Astrocyte of the hippocampus (primary cell): ENCODE measurements around the gene NCBP2.

Source experiments
- DNase-seq: peaks from one replicate; pipeline ENCODE4 v3.0.0; 2011; ENCODE audit warnings: low read depth, low spot score

The NCBP2 gene

DNA sequence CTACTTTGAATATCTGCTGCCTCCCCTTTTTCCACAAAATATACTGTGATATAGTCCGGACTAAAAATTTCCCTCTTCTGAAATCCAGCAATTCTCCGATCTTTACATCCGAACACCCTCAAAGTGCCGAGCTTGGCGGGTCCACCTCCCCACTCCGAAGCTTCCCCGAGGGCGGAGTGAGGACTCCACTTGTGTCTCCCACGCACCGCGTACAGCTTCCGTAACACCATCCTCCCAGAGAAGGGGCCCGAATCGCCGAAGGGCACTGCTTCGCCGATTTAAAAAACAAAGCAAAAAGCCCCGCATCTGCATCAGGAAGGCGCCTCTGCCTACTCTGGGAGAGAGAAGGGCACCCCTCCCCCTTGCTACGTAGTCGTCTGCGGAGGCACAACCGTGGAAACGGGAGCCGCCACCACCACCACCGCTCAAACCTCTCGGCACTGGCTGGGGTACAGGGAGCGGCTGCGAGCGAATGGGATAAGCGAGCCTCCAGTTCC is 551 bp downstream of the NCBP2 start:
- no peak for DNase-seq

DNA sequence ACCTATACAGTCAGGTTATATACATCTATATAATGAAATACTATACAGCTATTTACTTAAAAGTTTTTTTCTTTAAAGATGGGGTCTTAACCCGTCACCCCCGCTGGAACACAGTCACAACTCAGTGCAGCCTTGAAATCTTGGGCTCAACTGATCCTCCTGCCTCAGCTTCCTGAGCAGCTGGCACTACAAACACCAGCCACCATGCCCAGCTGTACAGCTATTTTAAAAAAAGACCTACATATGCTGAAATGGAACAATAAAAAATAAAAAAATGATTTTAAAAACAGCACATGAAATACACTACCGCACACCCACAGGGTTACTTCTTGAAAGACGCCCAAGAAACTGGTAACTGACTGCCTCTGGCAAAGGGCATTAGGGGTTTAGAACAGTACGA is 3.8 kb downstream of the NCBP2 start:
- no peak for DNase-seq

DNA sequence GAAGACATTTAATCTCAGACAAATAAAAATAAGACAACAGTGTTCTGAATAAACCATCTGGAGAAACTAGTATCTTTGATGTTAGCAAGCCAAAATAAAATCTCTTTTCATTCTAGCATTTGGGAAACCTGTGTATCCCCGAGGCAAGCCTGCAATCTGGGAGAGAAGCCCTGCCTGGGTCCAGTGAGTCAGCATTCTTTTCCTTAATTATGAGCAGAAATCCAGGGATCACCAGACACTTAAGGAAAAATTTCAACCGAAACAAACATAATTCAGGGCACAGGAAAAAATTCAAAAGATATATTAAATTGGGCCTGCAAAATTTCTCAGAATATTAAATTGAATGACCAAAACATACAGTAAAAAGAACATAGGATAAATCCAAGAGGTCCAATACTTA is 4.2 kb downstream of the NCBP2 start:
- DNase-seq: no peak

DNA sequence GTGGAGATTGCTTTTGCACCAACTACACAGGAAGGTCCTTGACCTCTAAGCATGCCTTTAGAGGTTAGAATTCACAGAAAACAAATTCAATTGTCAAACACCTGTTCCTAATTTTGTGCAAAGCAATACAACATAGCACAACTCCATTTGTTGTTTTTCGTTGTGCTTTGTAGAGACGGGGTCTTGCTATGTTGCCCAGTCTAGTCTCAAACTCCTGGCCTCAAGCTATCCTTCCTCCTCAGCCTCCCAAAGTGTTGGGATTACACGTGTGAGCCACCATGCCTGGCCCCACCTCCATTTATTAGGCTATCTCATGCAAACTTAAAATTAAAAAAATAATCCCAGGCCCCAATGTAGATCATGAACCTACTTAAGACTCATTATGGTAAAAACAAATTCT is 6.0 kb downstream of the NCBP2 start:
- DNase-seq: no peak

DNA sequence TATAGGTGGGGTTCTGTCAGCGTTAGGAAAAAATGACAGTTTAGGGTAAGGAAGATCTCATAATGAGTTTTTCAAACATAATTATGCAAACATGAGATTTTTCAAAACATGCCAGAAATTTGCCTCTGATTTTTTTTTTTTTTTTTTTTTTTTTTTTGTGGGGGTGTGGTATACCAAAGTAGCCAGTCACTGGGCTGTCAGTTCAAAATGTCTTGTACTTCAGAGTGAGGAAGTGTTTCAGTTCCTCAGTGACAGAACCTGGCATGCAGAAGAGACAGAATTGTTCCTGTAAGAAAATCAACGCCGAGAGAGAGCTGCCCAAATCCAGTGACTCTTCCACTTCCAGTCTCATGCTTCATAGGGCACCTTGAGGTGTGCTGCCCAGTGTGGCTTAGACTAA is 9.7 kb downstream of the NCBP2 start:
- DNase-seq: no peak

DNA sequence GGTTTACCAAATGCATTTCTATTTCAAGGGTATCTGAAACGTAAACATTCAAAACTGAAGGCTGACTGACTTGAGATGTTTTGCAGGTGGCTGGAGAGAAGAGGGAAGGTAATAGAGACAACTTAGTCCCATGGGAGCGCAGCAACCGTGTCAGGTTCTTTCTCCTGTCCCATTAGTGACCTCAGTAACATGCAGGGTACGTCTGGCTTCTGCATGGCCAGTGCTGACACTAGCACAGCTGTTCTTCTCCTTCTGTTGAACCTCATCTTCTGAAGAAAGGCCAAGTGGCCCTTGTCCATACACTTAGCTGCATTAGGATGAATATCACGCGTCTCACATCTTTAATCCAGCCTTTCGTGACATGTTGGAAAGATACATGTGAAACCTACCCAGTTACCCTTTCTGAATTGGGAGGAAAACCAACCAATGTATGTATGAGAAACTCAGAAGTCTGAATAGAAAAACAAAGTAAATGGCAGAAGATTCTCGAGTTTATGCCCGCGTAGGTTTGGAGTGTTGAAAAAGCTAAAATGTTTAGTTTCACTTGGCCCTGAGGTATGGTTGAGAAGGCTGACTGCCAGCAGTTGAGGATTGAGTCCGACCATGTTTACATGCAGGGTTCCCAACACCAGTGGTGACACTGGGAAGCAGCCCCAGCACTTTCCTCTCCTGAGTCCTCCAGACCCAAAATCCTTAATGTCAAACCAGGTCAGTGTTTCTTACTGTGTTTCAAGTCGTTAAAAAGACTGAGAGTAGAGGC is 10.3 kb downstream of the NCBP2 start:
- DNase-seq: no peak

DNA sequence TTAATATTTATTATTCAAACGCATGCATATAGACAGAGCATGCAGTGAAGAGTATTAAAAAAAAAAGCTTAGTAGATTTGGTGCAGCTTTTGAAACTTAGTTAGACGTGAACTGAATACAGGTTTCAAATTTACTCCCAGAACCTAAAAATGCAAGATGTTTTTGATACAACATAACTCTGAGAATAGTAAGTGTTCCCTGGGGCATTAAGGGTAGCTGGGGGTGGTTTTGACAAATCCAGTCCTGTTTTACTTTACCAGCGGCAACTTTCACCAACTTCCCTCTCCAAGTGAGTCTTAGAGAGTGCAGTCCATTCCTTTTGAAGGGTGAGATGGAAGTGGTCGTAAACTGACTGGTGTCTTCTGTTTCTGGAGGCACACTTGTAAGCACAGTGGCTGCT is 11.2 kb downstream of the NCBP2 start:
- DNase-seq: no peak

DNA sequence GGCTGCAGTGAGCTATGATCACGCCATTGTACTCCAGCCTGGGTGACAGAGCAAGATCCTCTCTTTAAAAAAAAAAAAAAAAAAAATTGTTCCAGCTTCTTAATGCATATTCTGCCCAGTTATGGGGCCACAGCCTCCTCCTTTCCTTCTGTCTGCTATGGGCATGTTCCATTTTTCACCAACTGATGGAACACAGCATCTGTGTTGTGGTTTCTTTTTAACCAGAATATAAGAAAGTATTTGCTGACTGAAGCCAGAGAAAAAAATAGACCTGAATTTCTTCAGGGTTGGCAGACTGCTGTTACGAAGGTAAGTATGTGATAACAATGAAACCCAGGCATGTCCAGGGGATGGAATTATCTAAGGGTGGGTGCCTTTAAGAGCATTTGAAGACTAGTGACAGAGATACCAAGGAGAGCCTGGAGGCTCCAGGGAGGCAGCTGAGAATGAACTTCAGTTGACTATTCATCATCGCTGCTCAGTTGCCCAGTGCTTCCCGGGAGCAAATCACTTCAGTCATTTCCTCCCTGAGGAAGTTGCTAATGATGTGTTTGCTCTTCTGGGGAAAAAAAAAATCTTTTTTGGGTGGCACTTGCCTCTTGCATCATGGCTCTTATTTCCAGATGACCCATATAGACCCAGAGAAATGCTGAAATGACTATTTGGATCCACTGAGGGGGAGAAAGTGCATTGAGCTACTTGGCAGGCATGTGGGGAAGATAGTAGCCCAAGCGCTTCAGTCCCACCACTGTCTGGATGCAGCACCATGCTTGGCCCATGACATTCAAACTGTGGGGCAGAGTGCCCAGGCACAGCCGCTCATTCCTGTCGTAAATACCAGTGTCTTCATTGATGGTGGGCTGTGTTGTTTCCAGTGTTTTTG is 14.5 kb downstream of the NCBP2 start:
- DNase-seq: no peak

DNA sequence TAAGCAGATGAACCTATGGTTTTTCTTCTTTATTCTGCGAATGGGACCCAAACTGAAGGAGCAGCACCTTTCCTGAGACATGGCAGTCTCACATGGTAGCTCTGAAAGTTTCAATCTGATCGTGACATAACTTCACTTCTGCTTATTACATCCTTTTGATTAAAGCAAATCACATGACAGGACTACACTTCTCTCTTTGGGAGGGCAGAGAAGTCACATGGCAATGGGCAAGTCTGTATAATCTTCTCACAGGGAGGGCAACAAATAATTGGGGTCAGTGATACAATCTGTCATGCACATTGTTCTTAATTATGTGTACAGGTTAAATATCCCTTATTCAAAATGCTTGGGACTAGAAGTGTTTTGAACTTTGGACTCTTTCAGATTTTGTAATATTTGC is 21.6 kb downstream of the NCBP2 start:
- no peak for DNase-seq

DNA sequence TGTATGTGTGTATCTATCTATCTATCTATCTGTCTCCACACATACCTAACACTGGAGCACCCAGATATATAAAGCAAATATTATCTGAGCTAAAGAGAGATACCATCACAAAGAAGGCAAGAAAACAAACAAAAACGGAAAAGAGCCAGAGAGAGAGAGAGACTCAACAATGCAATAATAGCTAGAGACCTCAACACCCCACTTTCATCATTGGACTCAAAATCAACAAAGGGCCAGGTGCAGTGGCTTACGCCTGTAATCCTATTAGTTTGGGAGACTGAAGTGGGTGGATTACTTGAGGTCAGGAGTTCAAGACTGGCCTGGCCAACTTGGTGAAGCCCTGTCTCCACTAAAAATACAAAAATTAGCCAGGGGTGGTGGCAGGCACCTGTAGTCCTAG is 23.4 kb downstream of the NCBP2 start:
- DNase-seq: no peak

DNA sequence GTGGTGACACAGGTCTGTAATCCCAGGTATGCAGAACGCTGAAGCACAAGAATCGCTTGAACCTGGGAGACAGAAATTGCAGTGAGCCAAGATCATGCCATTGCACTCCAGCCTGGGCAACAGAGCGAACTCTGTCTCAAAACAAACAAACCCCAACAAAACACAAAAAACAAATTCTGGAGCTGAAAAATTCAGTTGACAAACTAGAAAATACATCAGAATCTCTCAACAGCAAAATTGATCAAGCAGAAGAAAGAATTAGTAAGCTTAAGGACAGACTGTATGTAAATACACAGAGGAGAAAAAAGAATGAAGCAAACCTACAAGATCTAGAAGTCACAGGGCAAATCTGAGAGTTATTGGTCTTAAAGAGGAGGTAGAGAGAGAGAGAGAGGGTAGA is 25.3 kb downstream of the NCBP2 start:
- DNase-seq: no peak

DNA sequence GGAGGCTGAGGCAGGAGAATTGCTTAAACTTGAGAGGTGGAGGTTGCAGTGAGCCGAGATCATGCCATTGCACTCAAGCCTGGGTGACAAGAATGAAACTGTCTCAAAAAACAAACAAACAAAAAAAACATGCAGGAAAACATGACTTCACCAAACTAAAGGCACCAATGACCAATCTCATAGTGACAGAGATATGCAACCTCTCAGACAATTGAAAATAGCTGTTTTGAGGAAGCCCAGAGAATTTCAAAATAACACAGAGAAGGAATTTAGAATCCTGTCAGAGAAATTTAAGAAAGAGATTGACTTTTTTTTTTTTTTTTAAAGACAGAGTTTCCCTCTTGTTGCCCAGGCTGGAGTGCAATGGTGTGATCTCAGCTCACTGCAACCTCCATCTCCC is 26.1 kb downstream of the NCBP2 start:
- DNase-seq: no peak

DNA sequence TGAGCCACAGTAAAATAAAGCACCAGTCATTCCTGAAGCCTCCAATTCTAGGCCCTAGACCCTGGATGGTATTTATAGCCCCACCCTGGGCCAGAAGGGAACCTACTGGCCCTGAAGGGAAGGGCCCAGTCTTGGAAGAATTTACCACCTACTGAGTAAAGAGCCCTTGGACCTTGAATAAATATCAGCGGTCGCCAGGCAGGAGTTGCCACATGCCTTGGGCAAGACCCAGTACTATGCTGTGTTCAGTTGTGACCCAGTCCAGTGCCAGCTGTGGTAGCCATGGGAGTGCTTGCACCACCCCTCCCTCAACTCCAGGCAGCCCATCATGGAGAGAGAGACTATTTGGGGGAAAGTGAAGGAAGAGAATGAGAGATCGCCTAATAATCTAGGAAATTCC is 27.0 kb downstream of the NCBP2 start:
- no peak for DNase-seq

DNA sequence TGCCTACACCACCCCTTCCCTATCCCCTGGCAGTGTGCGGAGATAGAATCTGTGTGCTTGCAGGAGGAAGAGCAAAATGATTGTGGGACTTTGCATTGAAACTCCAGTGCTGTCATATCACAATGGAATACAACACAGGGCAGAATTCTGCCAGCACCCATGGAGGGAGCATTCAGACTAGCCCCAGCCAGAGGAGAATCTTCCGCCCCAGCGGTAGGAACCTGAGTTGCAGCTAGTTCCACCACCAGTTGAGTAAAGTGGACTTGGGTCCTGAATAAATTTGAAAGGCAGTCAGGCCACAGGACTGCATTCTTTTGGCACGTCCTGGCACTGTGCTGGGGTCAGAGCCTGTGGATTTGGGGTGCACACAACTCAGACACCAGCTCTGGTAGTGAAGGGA is 27.5 kb downstream of the NCBP2 start:
- no peak for DNase-seq

DNA sequence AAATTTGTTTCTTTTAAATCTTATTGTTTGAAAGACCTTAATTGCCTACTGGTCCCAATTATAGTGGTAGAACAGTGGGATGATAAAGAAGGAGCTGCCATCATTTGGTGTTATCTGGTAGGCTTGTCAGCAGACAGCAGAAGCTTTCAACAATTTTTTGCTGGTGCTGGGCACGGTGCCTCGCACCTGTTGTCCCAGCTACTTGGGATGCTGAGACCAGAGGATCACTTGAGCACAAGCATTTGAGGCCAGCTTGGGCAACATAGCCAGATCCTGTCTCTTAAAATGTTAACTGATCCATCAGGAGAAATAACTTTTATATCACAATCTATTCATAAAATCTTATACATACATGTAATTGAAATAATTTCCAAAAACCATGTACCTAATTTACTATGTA is 38.6 kb downstream of the NCBP2 start:
- no peak for DNase-seq

DNA sequence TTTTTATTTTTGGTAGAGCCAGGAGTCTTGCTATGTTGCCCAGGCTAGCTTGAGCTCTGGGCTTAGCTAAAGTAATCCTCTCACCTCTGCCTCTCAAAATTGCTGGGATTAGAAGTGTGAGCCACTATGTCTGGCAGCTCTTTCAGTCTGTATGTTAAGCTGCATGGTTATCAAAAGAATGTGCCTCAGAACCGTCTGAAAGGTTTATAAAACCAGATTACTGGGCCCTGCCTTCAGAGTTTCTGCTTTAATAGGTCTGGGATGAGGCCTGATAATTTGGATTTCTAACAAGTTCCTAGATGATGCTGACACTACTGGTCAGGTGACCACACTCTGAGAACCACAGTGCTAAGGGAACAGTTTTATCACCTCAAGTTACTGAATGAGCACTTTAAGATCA is 40.0 kb downstream of the NCBP2 start:
- DNase-seq: no peak

DNA sequence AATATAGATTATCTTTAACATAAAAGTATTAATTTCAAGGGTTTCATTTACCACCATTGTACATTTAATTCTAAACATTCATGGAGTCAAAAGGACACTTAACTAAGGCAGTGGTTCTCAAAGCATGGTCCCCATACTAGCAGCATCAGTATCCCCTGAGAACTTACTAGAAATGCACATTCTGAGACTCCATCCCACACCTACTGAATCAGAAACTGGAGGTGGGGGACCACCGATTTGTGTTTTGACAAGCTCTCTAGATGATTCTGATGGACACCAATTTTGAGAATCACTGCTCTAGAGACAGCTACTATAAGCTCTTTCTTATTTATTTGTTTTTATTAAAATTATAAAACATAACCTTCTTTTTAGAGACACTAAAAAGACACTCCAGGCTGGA is 40.6 kb downstream of the NCBP2 start:
- DNase-seq: no peak

DNA sequence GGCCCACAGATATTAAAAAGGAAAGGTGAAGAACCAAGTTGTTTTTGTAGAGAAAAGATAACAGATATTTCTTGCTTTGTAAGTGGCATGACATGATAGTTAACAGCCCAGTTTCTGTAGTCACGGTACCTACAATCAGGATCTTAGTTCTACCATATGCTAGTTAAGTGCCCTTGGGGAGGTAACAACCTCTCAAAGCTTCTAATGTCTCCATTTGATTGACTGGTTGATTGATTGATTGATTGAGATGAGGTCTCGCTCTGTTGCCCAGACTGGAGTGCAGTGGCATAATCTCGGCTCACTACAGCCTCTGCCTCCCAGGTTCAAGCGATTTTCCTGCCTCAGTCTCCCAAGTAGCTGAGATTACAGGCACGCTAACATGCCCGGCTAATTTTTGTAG is 46.1 kb downstream of the NCBP2 start:
- DNase-seq: no peak

DNA sequence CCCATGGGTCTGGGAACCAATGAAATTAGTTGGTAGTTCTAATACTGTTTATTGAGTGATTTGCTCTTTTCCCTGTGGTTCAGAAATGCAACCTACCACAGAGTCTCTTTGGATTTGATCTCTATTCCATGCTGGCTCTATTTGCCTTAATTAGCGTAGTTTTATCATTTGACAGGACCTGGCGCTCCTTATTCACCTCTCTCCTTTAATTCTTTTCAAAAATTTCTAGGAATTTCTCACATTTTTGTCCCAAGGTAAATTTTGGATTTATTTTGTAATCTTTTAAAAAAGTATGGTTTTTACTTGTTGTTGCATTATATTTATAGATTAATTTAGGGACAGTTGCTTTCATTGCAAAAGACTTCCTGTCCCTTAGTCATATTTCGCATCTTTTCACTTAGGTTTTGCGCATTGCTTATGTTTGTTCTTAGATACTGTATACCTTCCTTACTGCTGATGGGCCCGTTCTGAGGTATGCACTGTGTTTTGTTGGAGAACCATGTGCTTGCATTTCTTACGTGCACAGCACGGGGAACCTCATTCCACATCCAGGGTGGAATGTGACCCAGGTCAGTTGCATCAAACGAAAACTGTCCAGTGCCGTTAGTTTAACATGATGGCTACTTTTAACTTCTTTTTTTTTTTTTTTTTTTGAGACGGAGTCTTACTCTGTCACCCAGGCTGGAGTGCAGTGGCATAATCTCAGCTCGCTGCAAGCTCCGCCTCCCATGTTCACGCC is 47.6 kb downstream of the NCBP2 start:
- DNase-seq: no peak

DNA sequence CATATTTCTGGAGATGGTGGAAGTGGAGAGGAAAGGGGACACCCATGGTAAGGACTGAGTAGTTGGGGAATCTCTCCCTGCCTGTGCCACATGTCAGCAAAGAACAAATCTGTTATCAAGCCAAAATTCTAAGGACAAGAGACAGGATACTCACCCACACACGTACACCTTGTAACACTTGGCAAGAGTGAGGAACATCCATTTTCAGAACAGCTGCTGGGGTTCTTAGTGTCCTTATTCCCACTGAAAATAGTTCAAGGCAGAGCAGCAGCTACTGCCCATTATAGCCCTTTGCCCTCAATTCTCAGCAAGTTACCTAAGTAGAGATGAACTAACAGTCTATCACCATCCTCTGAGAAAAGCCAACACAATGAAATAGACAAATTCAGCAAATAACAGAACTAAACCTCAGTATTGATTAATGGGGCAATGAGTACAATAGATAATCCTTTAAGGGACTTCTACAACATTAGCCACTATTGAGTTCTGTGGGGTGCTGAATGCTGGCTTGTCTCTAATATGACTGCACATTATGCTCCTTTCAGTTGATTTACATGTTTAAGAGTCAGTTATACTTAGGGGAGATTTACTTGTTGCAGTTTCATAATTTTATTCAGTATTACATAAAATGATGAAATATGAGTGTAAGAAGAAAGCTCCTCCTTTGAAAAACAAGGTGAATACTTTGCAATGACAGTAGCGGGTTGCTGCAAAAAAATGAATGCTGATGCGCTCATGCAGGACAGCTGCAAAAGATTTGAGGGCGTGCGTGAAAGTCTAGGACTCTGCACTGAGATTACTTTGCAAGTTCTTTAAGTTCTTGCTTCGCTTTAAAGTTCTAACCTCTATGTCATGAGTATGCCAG is 52.3 kb downstream of the NCBP2 start:
- DNase-seq: no peak

DNA sequence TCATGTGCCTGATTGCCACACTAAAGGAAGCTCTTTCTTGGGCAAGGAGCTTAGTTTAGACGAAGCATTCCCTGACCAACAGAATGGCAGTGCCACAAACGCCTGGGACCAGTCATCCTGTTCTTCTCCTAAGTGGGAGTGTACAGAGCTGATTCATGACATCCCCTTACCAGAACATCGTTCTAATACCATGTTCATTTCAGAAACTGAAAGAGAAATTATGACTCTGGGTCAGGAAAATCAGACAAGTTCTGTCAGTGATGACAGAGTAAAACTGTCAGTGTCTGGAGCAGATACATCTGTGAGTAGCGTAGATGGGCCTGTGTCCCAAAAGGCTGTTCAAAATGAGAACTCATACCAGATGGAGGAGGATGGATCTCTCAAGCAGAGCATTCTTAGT is 56.2 kb downstream of the NCBP2 start:
- DNase-seq: no peak
